GM18861 (cell line): ENCODE results near the gene TOB2.
"Not testable (repeated sequence)": the region's sequence is repeated elsewhere in the genome, so short reads cannot be mapped to it uniquely, and the experiment has no call there.

Source experiments
- ATAC-seq: cut with Tn5 transposase; IDR thresholded peaks from one replicate; pipeline ENCODE4 v1.9.1; 2021; ENCODE audit not compliant: unreplicated experiment

TOB2 gene

GRCh38 chr22:41429951-41430332 lies 16.7 kb downstream of the TOB2 start:
- ATAC-seq, result no peak

GRCh38 chr22:41429232-41429950 lies 17.2 kb downstream of the TOB2 start:
- ATAC-seq, result no peak

GRCh38 chr22:41425660-41426365 lies 20.8 kb downstream of the TOB2 start:
- ATAC-seq, result no peak

- ATAC-seq, result no peak
Observed at GRCh38 chr22:41418717-41419116, 27.9 kb downstream of the TOB2 start.

- ATAC-seq, result no peak
Observed at GRCh38 chr22:41417622-41418390, 28.8 kb downstream of the TOB2 start.

GRCh38 chr22:41415554-41415953 lies 31.0 kb downstream of the TOB2 start:
- no peak for ATAC-seq

GRCh38 chr22:41411021-41411851 lies 35.4 kb downstream of the TOB2 start:
- ATAC-seq, result no peak

- no peak for ATAC-seq
Observed at GRCh38 chr22:41410311-41410751, 36.3 kb downstream of the TOB2 start.

GRCh38 chr22:41408665-41409064 lies 37.9 kb downstream of the TOB2 start:
- no peak for ATAC-seq

GRCh38 chr22:41407433-41407832 lies 39.2 kb downstream of the TOB2 start:
- ATAC-seq, result no peak

GRCh38 chr22:41406410-41406809 lies 40.2 kb downstream of the TOB2 start:
- no peak for ATAC-seq

GRCh38 chr22:41405588-41405987 lies 41.0 kb downstream of the TOB2 start:
- no peak for ATAC-seq

GRCh38 chr22:41403532-41404318 lies 42.9 kb downstream of the TOB2 start:
- peak; percentile 64 for ATAC-seq

- not testable (repeated sequence) for ATAC-seq
Observed at GRCh38 chr22:41402851-41403250, 43.8 kb downstream of the TOB2 start.

- ATAC-seq, result no peak
Observed at GRCh38 chr22:41401781-41402648, 44.6 kb downstream of the TOB2 start.

- no peak for ATAC-seq
Observed at GRCh38 chr22:41398921-41399320, 47.7 kb downstream of the TOB2 start.

GRCh38 chr22:41397143-41397811 lies 49.3 kb downstream of the TOB2 start:
- ATAC-seq, result no peak

- no peak for ATAC-seq
Observed at GRCh38 chr22:41395531-41396240, 50.9 kb downstream of the TOB2 start.
